Activated effector memory CD4-positive, alpha-beta T cell treated with Interleukin-2 at 50 U/mL for 16 hours (primary cell): ENCODE data around the gene ELF4.

Experiments used
- DNase-seq: peaks from one replicate; pipeline ENCODE4 v3.0.0-alpha.2; 2020

ELF4 gene

GRCh38 chrX:130034178-130034577 lies 76.1 kb downstream of the ELF4 start:
- no peak for DNase-seq

- no peak for DNase-seq
Observed at GRCh38 chrX:130032552-130032951, 77.7 kb downstream of the ELF4 start.

GRCh38 chrX:130030826-130031225 lies 79.5 kb downstream of the ELF4 start:
- DNase-seq: no peak

- peak; percentile 15 for DNase-seq
Observed at GRCh38 chrX:130028196-130028595, 82.1 kb downstream of the ELF4 start.

- DNase-seq: no peak
Observed at GRCh38 chrX:130027569-130027968, 82.7 kb downstream of the ELF4 start.

GRCh38 chrX:130025256-130025655 lies 85.0 kb downstream of the ELF4 start:
- DNase-seq: no peak

GRCh38 chrX:130024127-130024526 lies 86.2 kb downstream of the ELF4 start:
- DNase-seq: peak; percentile 78

GRCh38 chrX:130020661-130021324 lies 89.5 kb downstream of the ELF4 start:
- no peak for DNase-seq

GRCh38 chrX:130018143-130018542 lies 92.2 kb downstream of the ELF4 start:
- no peak for DNase-seq

GRCh38 chrX:130015181-130015580 lies 95.1 kb downstream of the ELF4 start:
- DNase-seq: no peak
